GM15510 (cell line): ENCODE measurements around the gene FAIM2.

Experiments used
- POLR2A ChIP-seq: IDR thresholded peaks from 3 replicates; pipeline ENCODE4 v1.6.1; 2011; ENCODE audit warnings: borderline replicate concordance; ENCODE audit not compliant: insufficient read length; ENCODE audit errors: extremely low read depth

FAIM2 gene

GRCh38 chr12:49874142-49874897 is 29.4 kb downstream of the FAIM2 start:
- TF ChIP-seq POLR2A, result no peak

- TF ChIP-seq POLR2A, result no peak
Measured at GRCh38 chr12:49873361-49873934, 30.3 kb downstream of the FAIM2 start.

- TF ChIP-seq POLR2A, result no peak
Measured at GRCh38 chr12:49872781-49873181, 30.9 kb downstream of the FAIM2 start.

GRCh38 chr12:49872381-49872780 is 31.3 kb downstream of the FAIM2 start:
- TF ChIP-seq POLR2A, result no peak

- TF ChIP-seq POLR2A, result no peak
Measured at GRCh38 chr12:49871263-49871561, 32.5 kb downstream of the FAIM2 start.

GRCh38 chr12:49870501-49871262 is 33.0 kb downstream of the FAIM2 start:
- no peak for TF ChIP-seq POLR2A

- TF ChIP-seq POLR2A, result no peak
Measured at GRCh38 chr12:49869816-49870500, 33.7 kb downstream of the FAIM2 start.

GRCh38 chr12:49868952-49869815 is 34.5 kb downstream of the FAIM2 start:
- no peak for TF ChIP-seq POLR2A

GRCh38 chr12:49868449-49868848 is 35.3 kb downstream of the FAIM2 start:
- no peak for TF ChIP-seq POLR2A

GRCh38 chr12:49867570-49868341 is 35.9 kb downstream of the FAIM2 start:
- TF ChIP-seq POLR2A, result no peak

- TF ChIP-seq POLR2A, result no peak
Measured at GRCh38 chr12:49866859-49867569, 36.7 kb downstream of the FAIM2 start.

GRCh38 chr12:49865782-49866135 is 37.9 kb downstream of the FAIM2 start:
- TF ChIP-seq POLR2A, result no peak

GRCh38 chr12:49865109-49865781 is 38.5 kb downstream of the FAIM2 start:
- no peak for TF ChIP-seq POLR2A

GRCh38 chr12:49864798-49865090 is 39.0 kb downstream of the FAIM2 start:
- TF ChIP-seq POLR2A, result no peak
